A172 (cell line): ENCODE measurements around the gene ATP8A2. TPM values are rescaled to one million over a fixed set of nuclear protein-coding genes. Genes with fewer than 3 reads are reported as not detected.
"Not testable (repeated sequence)": the region's sequence is repeated elsewhere in the genome, so short reads cannot be mapped to it uniquely, and the experiment has no call there.

Experiments
- DNase-seq: peaks from one replicate; pipeline ENCODE4 v3.0.0-alpha.2; 2015; ENCODE audit warnings: low spot score
- total RNA-seq: library from RNA; depleted of rRNA; stranded (reverse); fragments of >200 nt; shearing (Covaris generic); gene quantifications from 2 replicates; pipeline ENCODE4 v1.2.3, GENCODE V29; 2014

ATP8A2 gene
- total RNA-seq, 1 experiment from 2014 or later, result 1.1 TPM

- DNase-seq, result no peak
These were observed 544.2 kb downstream of the ATP8A2 start for GRCh38 chr13:25915840-25916518.

GRCh38 chr13:25920277-25920676 is 548.5 kb downstream of the ATP8A2 start:
- no peak for DNase-seq

- no peak for DNase-seq
These were observed 549.2 kb downstream of the ATP8A2 start for GRCh38 chr13:25920931-25921330.

- no peak for DNase-seq
These were observed 550.6 kb downstream of the ATP8A2 start for GRCh38 chr13:25922376-25922775.

GRCh38 chr13:25923217-25924085 is 551.7 kb downstream of the ATP8A2 start:
- DNase-seq, result no peak

- DNase-seq, result no peak
These were observed 555.6 kb downstream of the ATP8A2 start for GRCh38 chr13:25927363-25927762.

- DNase-seq, result no peak
These were observed 556.2 kb downstream of the ATP8A2 start for GRCh38 chr13:25927932-25928331.

- no peak for DNase-seq
These were observed 557.2 kb downstream of the ATP8A2 start for GRCh38 chr13:25928941-25929505.

- DNase-seq, result no peak
These were observed 558.0 kb downstream of the ATP8A2 start for GRCh38 chr13:25929816-25930215.

GRCh38 chr13:25930653-25931052 is 558.9 kb downstream of the ATP8A2 start:
- no peak for DNase-seq

GRCh38 chr13:25932365-25932764 is 560.6 kb downstream of the ATP8A2 start:
- DNase-seq, result no peak

- no peak for DNase-seq
These were observed 561.7 kb downstream of the ATP8A2 start for GRCh38 chr13:25933520-25933919.

- no peak for DNase-seq
These were observed 562.4 kb downstream of the ATP8A2 start for GRCh38 chr13:25934127-25934526.

GRCh38 chr13:25939961-25940687 is 568.4 kb downstream of the ATP8A2 start:
- DNase-seq, result no peak

- DNase-seq, result no peak
These were observed 571.3 kb downstream of the ATP8A2 start for GRCh38 chr13:25943081-25943480.

- DNase-seq, result no peak
These were observed 571.9 kb downstream of the ATP8A2 start for GRCh38 chr13:25943658-25944057.

GRCh38 chr13:25945596-25945995 is 573.8 kb downstream of the ATP8A2 start:
- DNase-seq, result no peak

GRCh38 chr13:25946321-25946720 is 574.5 kb downstream of the ATP8A2 start:
- DNase-seq, result no peak

- no peak for DNase-seq
These were observed 577.1 kb downstream of the ATP8A2 start for GRCh38 chr13:25948910-25949309.

- no peak for DNase-seq
These were observed 580.1 kb downstream of the ATP8A2 start for GRCh38 chr13:25951831-25952230.

- not testable (repeated sequence) for DNase-seq
These were observed 582.3 kb downstream of the ATP8A2 start for GRCh38 chr13:25954080-25954479.

GRCh38 chr13:25954943-25955342 is 583.2 kb downstream of the ATP8A2 start:
- not testable (repeated sequence) for DNase-seq
